ENCODE results near the gene TCF12.
A peak's percentile ranks its signal among the peaks of the same experiment; 100 is the strongest.
"Not testable (repeated sequence)": the region's sequence is repeated elsewhere in the genome, so short reads cannot be mapped to it uniquely, and the experiment has no call there.

Gene TCF12

DNA sequence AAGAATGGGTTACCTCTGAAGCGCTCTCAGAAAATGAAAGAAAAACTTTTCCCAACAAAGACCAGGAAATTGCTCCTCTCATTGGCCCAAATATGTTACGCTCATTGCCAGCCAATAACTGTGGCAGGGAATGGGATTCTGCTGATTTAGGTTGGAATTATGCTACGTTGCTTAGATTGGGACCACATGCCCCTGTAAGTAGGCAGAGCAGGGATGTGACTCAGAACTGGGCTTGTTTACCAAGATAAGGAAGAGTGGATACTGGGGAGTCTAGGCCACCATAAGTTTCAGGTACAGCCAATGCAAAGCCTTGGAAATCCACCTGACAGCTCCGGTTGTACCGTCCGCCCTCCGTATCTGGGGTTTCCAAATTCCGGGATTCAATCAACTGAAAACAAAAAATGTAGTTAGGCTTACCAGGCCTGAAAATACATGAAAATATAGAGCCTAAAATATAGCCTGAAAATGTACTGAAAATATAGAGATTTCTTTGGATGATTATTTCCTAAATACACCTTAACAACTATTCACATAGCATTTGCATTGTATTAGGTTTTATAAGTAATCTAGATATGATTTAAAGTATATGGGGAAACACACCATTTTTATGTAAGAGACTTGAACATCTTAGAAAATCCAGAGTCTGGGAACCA, 1.5 kb upstream of the TCF12 start:
- no peak for DNase-seq

DNA sequence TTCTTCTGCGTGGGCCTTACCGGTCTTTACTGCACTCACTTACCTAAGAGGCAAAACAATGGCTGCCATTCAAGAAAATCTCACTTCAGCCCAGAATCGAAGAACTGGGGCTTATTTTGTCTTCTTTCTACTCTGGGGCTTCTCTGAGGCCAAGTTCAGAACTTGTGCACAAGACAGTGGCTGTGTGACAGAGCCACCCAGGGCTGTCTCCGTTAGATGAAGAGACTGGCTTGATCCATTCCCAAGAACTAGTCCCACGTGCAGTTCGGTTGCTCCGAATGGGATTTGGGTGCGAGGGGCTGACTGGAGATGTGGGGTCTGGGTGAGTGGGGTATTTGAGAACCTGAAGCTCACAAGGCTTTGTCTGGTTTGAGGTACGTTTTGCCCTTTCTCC, 795 bp upstream of the TCF12 start:
- no peak for DNase-seq

GRCh38 chr15:56919031-56919608, 676 bp downstream of the TCF12 start:
- DNase-seq, result peak; percentile 32

DNA sequence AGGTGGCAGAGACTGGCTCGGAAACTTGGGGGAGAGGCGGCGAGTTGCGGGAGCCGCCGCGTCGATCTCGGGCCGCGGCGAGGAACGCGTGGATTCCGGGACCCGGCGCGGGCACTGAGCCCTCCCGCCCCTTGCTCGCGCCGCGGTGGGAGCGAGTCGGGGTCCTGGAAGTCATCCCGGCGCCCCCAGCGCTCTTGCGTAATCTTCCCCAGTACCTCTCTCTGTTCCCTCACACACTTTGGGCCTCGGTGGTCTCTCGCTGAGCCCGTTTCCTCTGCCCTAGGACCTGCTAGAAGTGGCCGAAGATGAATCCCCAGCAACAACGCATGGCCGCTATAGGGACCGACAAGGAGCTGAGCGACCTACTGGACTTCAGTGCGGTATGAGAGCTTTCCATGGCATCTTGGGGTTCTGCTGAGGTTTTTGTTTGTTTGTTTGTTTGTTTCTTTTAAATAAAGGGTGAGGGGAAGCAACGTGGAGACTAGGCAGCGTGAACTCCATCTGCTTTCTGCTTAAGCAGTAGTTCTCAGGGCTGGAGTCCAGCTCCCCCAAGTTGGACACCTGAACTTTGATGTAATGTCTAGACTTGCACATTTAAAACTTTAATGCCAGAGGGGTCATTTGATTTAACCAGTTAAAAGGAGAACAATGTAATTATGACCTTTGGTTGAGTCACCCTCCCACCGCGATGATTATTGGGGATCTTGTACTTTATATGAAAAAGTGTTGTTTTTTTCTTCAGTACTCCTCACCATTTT, 1.3 kb downstream of the TCF12 start:
- DNase-seq, result no peak

DNA sequence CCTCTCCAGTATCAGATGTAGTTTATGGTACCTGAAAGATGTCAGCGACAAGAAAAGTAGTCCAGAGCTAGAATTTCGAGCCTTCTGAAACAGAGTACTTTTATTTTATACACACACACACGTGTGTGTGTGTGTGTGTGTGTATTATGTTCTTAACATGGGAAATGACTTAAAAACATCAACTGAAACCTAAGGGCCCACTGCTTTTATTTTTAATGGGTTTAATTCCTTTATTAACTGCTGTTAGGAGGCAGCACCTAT, 1.9 kb downstream of the TCF12 start:
- no peak for DNase-seq

- no peak for DNase-seq
These were observed 4.7 kb downstream of the TCF12 start for GRCh38 chr15:56923174-56923591.

DNA sequence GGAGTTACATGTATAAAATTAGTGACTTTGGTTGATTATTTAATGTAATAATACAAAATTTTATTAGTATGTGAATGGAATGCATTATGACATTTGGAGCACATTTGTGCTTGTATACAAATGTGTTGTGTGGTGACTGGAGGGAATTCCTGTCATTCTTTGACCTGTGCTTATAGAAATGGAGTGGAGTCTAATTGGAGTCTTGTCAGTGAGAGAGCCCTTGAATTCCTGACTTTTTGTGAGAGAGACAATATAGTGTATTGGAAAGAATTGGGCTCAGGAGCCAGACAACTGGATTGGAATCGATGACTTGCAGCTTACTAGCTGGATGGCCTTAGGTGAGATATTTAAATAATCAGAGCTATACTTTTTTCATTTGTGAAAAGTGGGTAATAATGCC, 9.4 kb downstream of the TCF12 start:
- DNase-seq, result no peak

DNA sequence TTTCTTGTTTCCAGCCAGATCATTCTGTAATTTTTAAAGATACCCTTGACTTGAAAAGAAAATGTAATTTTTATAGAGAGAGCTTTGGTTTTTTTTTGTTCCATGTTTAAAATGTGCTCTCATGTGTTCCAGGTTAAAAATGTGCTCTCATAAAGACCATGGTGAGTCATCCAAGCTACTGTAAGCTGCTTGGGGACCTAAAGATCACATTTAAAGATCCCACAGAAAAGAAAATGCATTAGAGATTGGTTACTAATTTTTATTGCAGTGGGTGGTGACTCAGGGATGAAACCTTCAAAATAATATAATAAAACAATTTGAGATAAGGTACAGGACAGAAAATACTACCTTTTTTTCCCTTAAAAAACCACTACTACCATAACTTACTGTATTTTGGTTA, 11.0 kb downstream of the TCF12 start:
- no peak for DNase-seq

DNA sequence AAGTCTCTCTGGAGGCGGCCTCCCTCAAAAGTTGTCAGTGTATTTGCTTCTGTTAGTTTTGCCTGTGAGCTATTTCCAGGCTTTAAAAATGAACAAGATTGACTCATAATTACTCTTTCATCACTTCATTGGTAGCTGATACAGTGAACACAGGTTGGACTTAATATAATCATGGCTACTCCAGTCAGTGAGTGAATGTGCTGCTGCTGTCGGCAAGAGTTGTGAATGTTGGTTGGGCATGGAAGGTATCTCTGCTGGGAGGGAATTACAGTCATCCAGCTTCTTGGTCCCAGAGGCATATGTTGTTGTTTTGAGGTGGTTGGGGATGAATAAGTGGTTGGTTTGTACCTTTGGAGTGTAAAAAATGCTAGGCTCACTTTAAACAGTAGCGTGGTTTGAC, 11.5 kb downstream of the TCF12 start:
- DNase-seq, result no peak

DNA sequence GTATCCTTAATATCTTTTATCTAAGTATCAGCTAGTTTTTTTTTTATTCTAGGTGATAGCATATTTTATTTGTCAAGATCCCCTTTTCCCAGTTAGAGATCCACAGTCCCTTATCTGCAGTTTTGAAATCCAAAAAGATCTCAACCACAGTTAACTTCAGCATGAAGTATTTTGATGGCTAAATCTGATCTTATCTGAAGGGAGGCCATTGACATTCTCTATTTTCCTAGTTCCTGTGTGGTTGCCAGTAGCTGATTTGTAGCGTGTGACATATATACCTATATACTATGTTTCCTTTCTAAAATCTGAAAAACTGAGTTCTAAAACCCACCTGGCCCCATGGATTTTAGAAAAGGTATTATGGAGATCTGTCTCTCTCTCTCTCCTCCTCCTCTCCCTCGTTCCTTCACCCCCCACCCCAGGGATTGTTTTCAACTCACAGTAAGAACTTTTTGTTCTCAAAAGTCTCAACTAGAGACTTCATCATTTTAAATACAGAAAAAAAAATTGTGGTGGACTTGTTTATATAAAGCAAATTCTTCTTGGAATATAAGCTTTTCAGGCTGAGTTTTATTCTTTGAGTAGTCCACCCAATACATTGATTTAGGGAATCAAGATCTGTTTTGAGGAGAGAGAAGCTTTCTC, 12.3 kb downstream of the TCF12 start:
- DNase-seq, result no peak

GRCh38 chr15:56931639-56932508, 13.4 kb downstream of the TCF12 start:
- DNase-seq, result no peak

DNA sequence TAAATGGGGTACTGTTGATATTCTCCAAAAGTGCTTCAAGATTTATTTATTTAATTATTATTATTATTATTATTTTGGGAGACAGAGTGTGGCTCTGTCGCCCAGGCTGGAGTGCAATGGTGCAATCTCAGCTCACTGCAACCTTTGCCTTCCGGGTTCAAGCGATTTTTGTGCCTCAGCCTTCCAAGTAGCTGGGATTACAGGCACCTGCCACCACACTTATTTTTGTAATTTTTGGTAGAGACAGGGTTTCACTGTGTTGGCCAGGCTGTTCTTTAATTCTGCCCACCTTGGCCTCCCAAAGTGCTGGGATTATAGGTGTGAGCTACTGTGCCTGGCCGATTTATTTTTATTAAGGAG, 14.0 kb downstream of the TCF12 start:
- DNase-seq, result not testable (repeated sequence)

DNA sequence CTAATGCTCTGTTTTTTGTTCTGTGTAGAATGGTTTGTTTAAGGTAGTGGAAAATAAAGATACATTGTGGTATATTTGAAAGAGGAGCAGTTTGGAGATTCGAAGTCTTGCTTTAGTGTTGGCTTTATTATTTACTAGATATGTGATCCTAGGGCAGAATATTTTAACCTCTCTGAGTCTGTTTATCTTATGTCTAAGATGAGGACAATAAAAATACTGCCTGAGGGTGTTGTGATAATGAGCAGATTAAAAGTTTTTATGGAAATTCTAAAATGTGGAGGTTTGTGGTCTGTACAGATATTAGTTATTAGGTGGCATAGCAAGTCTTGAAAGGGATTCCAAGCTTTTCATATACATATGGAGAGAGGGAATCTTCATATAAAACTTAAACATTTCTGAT, 15.0 kb downstream of the TCF12 start:
- DNase-seq, result no peak

DNA sequence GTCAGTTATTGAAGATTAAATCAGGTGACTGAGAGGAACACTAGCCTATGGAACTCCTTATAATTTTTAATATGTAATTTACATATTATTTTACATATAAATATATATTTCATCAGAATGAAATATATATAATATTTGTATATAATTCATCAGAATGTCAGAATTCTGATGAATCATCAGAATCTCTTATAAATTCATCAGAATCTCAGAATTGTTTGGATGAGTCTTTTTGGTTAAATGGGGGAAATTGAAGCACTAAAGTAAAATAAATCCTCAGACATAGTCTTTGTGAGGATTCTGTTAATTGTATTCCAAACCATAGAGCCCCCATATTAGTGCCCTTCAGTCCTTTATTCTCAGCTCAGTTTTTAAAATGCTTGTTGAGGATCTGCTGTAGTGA, 15.4 kb downstream of the TCF12 start:
- DNase-seq, result no peak

DNA sequence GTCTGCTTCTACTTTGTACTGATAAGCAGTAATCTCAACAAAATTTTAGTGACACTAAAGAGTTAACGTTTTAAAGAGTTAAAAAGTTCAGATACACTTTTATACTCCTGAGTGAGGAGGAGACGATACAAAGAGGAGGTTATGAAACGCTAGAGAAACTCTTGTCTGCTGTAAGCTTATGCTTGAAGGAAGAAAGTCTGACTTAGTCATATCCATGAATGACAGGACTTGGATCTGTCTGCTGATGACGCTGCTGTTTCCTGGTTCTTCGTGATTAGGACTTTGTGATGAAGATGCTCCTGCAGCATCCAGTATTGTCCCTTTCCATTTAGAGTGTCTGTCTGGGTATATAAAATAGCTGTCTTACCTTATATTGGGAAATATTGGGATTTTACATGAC, 15.8 kb downstream of the TCF12 start:
- DNase-seq, result no peak

GRCh38 chr15:56936929-56937328, 18.5 kb downstream of the TCF12 start:
- DNase-seq, result no peak

- DNase-seq, result no peak
These were observed 20.8 kb downstream of the TCF12 start for GRCh38 chr15:56939257-56939656.

GRCh38 chr15:56940388-56940787, 21.9 kb downstream of the TCF12 start:
- DNase-seq, result no peak

GRCh38 chr15:56942118-56942517, 23.7 kb downstream of the TCF12 start:
- DNase-seq, result no peak

DNA sequence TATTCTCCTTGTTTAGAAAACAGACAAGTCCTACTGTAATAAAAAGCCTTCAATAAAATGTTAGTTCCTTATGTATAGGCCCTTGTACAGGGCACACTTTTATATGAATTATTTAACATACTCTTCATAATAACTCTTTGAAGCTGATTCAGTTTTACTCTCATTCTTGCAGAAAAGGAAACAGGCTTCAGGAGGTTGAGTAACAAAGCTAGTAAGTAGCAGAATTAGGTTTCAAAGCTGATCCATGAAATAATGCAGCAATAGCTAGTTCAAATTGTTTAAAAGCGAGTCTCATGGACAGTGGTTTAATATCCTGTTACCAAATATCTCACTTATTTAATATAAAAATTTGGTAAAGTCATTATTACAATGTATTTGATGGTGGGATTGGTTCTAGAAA, 25.0 kb downstream of the TCF12 start:
- no peak for DNase-seq

- no peak for DNase-seq
These were observed 26.0 kb downstream of the TCF12 start for GRCh38 chr15:56944485-56944884.

DNA sequence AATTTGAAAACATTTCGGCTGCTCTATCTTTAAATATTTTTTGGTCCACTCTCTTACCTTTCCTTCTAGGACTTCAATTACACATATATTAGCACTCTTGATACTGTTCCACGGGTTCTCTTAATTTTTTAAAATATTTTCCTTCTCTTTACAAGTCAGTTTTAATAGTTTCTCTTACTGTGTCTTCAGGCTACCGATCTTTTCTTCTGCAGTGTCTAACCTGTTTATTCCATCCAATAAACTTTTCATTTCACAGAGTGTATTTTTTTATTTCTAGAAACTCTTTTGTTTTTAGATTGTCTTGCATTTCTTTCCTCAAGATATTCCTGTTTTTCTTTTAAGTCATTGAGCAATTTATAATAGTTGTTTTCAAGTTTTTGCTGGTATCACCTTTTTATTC, 27.7 kb downstream of the TCF12 start:
- DNase-seq, result no peak

Measured in T-helper 9 cell (primary cell).